Naive B cell (primary cell): ENCODE data around the gene SRP68. TPM values are rescaled to one million over a fixed set of nuclear protein-coding genes. Genes with fewer than 3 reads are reported as not detected.

Source experiments
- ATAC-seq, 2 donors: fragments of 150-1000 bp; cut with Tn5 transposase; 2 replicates each; pipeline ENCODE4 v1.10.0; 2021; ENCODE audit warnings: low read depth in 2 of 2, mild to moderate bottlenecking in 2 of 2, moderate library complexity in 2 of 2
- DNase-seq: peaks from one replicate; pipeline ENCODE4 v3.0.0; 2022
- H3K27ac Mint-ChIP-seq, 6 donors: one replicate each; pipeline ENCODE4 v1.8.0; 2020 to 2022; ENCODE audit warnings: mild to moderate bottlenecking in 6 of 6, mixed read lengths in 6 of 6, moderate library complexity in 5 of 6, inconsistent platforms in 2 of 6
- H3K27me3 Mint-ChIP-seq, 3 donors: one replicate each; pipeline ENCODE4 v1.8.0; 2021 to 2022; ENCODE audit warnings: mixed read lengths in 3 of 3, mild to moderate bottlenecking in 1 of 3
- H3K36me3 Mint-ChIP-seq, 2 donors: one replicate each; pipeline ENCODE4 v1.8.0; 2020 to 2022; ENCODE audit warnings: mixed read lengths in 2 of 2, inconsistent platforms in 1 of 2, mild to moderate bottlenecking in 1 of 2
- H3K4me1 Mint-ChIP-seq, 3 donors: one replicate each; pipeline ENCODE4 v1.8.0; 2020 to 2022; ENCODE audit warnings: mixed read lengths in 3 of 3, inconsistent platforms in 1 of 3, mild to moderate bottlenecking in 1 of 3, moderate library complexity in 1 of 3
- H3K4me3 Mint-ChIP-seq, 8 donors: one replicate each; pipeline ENCODE4 v1.8.0; 2020 to 2022; ENCODE audit warnings: mild to moderate bottlenecking in 8 of 8, mixed read lengths in 8 of 8, moderate library complexity in 8 of 8, inconsistent platforms in 2 of 8
- H3K9me3 Mint-ChIP-seq, 7 donors: one replicate each; pipeline ENCODE4 v1.8.0; 2020 to 2022; ENCODE audit warnings: mixed read lengths in 7 of 7, mild to moderate bottlenecking in 5 of 7, inconsistent platforms in 2 of 7, moderate library complexity in 1 of 7
- polyA plus RNA-seq, 6 donors: library from polyadenylated mRNA; unstranded; fragments of 300-500 nt; fragmentation: Illumina TruSeq; gene quantifications; one replicate each; pipeline ENCODE4 v1.2.3, GENCODE V29; 2021; ENCODE audit warnings: low read depth in 6 of 6

SRP68 gene
- polyA plus RNA-seq, 6 donors from 2014 or later = 31.4 to 68.1 (median 53.0) TPM

DNA sequence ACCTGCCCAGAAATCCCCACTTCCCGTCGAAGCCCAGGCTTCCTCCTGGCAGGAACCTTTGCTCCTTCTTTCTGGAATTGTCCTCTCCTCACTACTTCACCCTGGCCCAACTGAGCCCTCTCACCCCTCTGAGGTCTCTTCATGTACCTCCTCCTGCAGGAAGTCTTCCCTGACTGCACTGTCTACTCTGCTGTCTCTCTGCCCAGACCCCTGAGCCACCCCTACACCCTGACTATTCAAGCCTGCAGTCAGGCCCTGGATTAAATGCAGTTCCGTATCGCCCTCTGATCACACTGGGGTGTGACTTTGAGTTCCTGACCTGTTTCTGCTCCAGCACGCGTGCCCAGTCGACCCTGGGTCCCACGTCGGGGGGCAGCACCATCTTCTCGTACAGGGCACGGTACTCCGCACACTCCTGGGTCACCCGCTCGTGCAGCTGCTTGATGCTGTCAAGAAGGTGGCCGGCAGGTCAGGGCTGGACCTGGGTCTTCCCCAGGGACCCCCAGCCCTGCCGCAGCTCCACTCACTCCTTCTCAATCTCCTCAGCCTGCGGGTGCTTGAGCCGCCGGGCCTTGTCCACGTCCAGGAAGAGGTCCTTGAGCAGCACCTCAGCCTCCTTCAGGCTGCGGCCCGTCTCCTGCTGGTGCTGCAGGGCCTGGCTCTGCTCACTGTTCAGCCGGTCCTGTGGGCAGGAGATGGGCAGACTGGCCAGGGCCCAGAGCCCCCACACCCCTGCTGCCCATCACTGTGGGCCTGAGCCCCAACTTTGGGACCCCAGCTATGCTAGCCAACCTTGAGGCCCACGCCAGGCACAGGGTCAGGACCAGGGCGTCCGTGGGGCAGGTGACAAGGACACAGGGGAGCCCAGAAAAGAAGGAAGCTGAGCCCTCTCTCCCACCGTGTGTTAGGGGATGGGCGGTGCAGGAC, 49.1 kb downstream of the SRP68 start:
- Mint-ChIP-seq H3K27ac (no peak overlapping the region), H3K4me1 (no peaks in the 10 kb centered on the region), H3K36me3 (no peaks in the 10 kb centered on the region), H3K9me3 (no peaks in the 10 kb centered on the region), H3K4me3 (no peak overlapping the region), H3K27me3 (no peaks in the 10 kb centered on the region)
- DNase-seq (no peak), ATAC-seq (no peak)

DNA sequence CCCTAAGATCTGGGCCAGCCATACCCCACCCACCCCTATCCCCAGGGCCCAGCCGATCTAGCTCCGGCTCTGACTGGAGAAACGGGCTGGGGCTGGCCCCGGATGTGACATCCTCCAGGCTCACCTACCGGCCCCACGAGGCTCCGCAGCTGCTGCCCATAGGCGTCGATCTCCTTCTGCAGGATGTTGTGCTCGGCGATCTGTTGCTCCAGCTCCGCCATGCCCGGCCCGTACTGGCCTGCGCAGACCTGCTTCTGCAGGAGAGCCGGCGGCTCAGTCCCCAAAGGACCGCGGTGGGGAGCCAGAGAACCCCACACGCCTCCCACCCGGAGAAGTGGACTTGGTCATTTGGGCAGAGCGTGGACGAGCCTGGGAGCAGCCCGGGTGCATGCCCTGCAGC, 50.0 kb downstream of the SRP68 start:
- no peaks in the 10 kb centered on the region for H3K4me1 Mint-ChIP-seq
- H3K27ac Mint-ChIP-seq = no peak overlapping the region
- no peaks in the 10 kb centered on the region for H3K36me3 Mint-ChIP-seq
- no peaks in the 10 kb centered on the region for H3K9me3 Mint-ChIP-seq
- no peak overlapping the region for H3K4me3 Mint-ChIP-seq
- no peak for ATAC-seq
- no peak for DNase-seq
- H3K27me3 Mint-ChIP-seq = no peaks in the 10 kb centered on the region

DNA sequence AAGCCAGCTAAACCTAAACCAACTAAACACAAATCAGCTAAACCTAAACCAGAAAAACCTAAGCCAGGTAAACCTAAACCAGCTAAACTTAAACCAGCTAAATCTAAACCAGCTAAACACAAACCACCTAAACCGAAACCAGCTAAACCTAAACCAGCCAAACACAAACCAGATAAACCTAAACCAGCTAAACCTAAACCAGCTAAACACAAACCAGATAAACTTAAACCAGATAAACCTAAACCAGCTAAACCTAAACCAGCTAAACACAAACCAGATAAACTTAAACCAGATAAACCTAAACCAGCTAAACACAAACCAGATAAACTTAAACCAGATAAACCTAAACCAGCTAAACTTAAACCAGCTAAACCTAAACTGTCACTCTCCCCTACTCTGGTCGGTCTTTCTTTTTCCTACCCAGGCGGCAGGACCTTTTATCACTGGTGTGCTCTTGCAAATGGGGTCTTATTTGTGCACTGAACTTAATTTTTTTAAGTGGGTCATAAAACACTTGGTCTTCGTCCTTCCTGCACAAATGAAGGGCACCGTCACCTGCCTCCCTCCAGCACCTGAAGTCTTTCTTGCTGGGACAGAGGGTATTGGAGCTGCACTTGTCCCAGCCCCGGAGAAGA, 52.4 kb downstream of the SRP68 start:
- ATAC-seq (no peak), DNase-seq (no peak)
- H3K4me3 Mint-ChIP-seq = peak overlapping the region in 1 of 8 donors; percentile 65
- no peaks in the 10 kb centered on the region for H3K36me3 Mint-ChIP-seq
- H3K4me1 Mint-ChIP-seq = no peaks in the 10 kb centered on the region
- peak overlapping the region in 2 of 6 donors; percentile 16 to 78 for H3K27ac Mint-ChIP-seq
- H3K9me3 Mint-ChIP-seq = no peaks in the 10 kb centered on the region
- H3K27me3 Mint-ChIP-seq = no peaks in the 10 kb centered on the region

DNA sequence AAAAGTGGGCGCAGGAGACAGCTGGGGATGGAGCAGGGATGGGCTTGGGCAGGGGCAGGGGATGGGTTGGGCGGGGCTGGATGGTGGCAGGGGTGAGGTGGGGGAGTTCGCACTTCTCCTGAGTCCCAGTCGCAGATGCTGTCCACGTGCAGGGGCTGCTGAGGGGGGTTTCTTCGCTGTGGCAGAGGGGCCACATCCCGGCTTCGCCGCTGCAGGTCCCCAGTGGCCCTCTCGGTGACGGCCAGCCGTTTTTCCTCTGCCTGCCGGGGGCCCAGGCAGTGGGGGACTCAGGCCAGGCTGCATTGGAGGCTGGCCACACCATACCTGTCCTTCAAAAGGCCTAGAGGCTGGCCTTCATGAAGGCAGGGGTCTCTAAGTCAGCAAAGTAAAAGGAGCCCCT, 53.5 kb downstream of the SRP68 start:
- no peak overlapping the region for H3K4me3 Mint-ChIP-seq
- no peak for ATAC-seq
- peaks cover 0 to 6% (median 0%) of the 10 kb centered on the region in 3 donors for H3K27me3 Mint-ChIP-seq

DNA sequence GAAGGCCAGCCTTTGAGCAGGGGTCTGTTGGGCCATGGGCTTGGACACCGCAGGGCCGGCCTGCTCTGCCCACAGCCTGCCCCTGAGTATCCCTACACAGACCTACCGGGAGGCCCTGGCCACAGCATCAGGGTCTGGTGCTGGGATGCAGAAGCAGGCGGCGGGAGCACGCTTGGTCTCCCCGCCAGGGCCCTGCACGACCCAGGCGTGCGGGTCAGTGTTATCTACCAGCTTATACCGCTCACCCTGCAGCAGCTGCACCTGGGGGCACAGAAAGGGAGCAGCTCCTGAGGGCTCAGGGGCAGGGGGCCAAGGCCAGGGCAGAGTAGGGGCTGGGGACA, 54.0 kb downstream of the SRP68 start:
- no peak overlapping the region for H3K4me3 Mint-ChIP-seq
- ATAC-seq (no peak), DNase-seq (no peak)
- H3K27ac Mint-ChIP-seq = no peak overlapping the region
- peaks cover 0 to 9% (median 5%) of the 10 kb centered on the region in 3 donors for H3K4me1 Mint-ChIP-seq
- peaks cover 0 to 6% (median 0%) of the 10 kb centered on the region in 3 donors for H3K27me3 Mint-ChIP-seq
- H3K9me3 Mint-ChIP-seq = no peaks in the 10 kb centered on the region
- H3K36me3 Mint-ChIP-seq = no peaks in the 10 kb centered on the region

More for the DNA sequence above, 53.5 kb downstream of the SRP68 start:
- no peaks in the 10 kb centered on the region for H3K36me3 Mint-ChIP-seq
- DNase-seq = no peak
- H3K27ac Mint-ChIP-seq = no peak overlapping the region
- H3K4me1 Mint-ChIP-seq = peaks cover 0 to 7% (median 5%) of the 10 kb centered on the region in 3 donors
- no peaks in the 10 kb centered on the region for H3K9me3 Mint-ChIP-seq

DNA sequence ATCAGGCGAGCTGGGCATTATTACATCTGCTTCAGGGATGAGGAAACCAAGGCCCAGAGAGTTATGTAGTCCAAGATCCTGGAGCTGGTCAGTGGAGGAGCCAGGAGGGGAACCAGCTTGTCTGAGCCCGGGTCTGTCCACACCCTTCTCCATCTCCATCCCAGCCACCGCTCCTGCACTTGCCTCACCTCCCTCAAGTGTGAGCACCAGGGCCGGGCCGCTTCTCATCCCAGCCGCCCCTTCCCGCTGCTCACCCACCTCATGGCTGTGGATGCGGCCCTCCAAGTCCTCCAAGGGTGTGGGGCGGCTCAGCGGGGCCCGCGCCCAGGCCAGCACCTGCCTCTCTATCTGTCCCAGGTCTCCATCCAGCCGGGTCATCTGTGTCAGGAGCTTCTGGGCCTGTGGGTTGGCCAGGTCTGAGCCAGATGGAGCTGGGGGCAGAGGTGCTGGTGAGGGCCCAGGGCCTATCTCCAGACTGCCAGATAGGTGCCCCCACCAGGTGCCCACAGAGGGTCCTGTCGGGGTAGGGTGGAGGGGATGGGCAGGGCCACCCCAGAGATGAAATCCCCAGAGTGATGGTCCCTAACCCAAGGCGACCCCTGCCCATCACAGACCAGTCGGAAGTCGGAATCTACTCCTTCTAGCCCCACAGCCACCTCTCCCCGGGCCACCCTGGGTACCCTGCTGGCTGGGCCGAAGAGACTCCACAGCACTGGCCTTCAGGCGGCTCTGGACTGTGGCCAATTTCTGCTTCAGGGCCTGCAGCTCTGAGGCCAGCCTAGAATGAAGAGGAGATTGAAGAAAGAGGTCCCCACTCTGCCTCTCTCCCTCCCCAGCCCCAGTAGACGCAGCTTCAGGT, 54.6 kb downstream of the SRP68 start:
- Mint-ChIP-seq H3K27ac (no peak overlapping the region), H3K4me1 (peaks cover 0 to 9% (median 5%) of the 10 kb centered on the region in 3 donors)

DNA sequence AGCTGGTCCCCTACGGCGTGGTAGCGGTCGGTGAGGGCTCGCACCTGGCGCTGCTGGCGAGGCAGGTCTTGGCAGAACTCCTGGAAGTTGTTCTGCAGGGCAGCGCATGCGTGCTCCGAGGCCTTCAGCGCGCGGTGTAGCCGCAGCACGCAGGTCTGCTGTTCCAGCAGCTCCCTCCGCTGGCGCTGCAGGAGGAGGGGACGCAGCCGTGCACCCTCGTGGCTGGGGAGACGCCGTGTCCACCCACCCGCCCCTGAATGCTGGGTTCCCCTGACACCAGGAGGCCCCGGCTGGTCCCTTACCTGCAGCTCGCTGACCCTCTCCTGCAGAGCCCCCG, 57.4 kb downstream of the SRP68 start:
- DNase-seq (no peak), ATAC-seq (no peak)
- no peaks in the 10 kb centered on the region for H3K9me3 Mint-ChIP-seq
- peaks cover 0 to 6% (median 0%) of the 10 kb centered on the region in 3 donors for H3K27me3 Mint-ChIP-seq
- no peaks in the 10 kb centered on the region for H3K36me3 Mint-ChIP-seq
- H3K4me1 Mint-ChIP-seq = peaks cover 0 to 9% (median 5%) of the 10 kb centered on the region in 3 donors
- H3K27ac Mint-ChIP-seq = no peak overlapping the region
- H3K4me3 Mint-ChIP-seq = no peak overlapping the region

More for the DNA sequence above, 54.6 kb downstream of the SRP68 start:
- Mint-ChIP-seq H3K27me3 (peaks cover 0 to 6% (median 0%) of the 10 kb centered on the region in 3 donors), H3K36me3 (no peaks in the 10 kb centered on the region), H3K9me3 (no peaks in the 10 kb centered on the region), H3K4me3 (no peak overlapping the region)
- ATAC-seq (no peak), DNase-seq (no peak)

DNA sequence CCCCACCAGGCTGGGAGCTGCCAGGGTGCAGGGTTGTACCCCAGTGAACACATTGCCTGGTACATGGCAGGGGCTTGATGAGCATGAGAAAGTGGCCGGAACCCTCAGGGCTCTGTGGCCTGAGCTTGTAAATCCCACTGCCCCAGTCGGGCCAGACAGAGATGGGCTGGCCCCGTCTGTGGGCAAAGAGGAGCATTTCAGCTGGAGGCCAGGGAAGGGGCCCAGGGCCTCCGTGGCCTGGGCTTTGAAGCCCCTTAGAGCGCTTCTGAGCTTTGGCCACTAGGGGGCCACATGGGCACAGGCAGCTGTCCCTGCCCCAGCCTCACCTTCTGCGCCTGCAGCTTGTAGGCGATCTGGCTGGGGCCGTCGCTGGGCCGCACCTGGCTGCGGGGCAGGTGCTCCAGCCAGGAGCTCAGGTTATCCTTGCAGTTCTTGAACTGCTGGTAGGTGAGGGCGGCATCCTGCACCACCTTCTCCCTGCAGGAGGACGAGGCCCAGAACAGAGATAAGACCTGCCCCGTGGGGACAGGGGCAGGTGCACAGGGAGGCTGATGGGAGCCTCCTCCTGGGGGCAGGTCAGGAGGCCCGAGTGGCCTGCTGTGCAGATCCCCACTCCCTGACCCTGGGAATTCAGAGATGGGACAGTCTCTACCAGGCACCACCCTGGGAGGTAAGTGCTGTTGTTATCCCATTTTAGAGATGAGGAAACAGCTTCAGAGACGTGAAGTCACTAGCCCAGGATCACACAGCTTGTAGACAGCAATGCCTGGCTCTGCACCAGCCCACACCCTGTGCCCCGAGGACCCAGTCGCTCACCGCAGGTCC, 58.0 kb downstream of the SRP68 start:
- Mint-ChIP-seq H3K27ac (peak overlapping the region in 1 of 6 donors; percentile 9), H3K27me3 (peaks cover 0 to 6% (median 0%) of the 10 kb centered on the region in 3 donors), H3K36me3 (no peaks in the 10 kb centered on the region), H3K4me3 (no peak overlapping the region), H3K9me3 (no peaks in the 10 kb centered on the region), H3K4me1 (peaks cover 0 to 9% (median 5%) of the 10 kb centered on the region in 3 donors)
- DNase-seq (peak; percentile 71), ATAC-seq (peak; percentile 96 to 98)

DNA sequence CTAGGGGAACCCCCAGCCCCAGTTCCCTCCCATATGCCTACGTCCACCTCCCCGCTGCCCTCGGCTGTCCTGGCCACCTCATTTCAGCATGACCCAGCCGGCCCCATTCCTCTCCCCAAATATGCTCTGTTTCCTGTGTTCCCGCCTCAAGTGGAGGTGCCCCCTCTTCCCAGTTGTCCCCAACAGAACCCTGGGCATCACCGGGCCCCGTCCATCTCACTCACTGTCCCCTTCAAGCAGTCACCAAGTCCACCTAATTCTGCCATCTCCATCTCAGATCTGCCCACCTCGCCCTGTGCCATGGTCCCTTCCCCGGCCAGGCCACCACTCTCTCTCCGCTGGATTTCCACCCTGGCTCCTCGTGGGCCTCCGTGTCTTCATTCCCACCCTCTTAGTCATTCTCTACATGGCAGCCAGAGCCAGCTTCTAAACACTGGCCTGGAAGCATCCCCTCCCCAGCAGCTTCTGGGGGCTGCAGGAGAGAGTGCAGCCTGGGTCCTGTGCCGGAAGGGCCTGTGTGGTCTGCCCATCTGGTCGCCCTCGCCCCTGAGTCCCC, 58.9 kb downstream of the SRP68 start:
- no peak for ATAC-seq
- Mint-ChIP-seq H3K4me1 (peaks cover 0 to 9% (median 5%) of the 10 kb centered on the region in 3 donors), H3K4me3 (no peak overlapping the region), H3K9me3 (no peaks in the 10 kb centered on the region), H3K36me3 (no peaks in the 10 kb centered on the region), H3K27me3 (peaks cover 0 to 6% (median 0%) of the 10 kb centered on the region in 3 donors), H3K27ac (peak overlapping the region in 1 of 6 donors; percentile 66)
- DNase-seq = no peak

DNA sequence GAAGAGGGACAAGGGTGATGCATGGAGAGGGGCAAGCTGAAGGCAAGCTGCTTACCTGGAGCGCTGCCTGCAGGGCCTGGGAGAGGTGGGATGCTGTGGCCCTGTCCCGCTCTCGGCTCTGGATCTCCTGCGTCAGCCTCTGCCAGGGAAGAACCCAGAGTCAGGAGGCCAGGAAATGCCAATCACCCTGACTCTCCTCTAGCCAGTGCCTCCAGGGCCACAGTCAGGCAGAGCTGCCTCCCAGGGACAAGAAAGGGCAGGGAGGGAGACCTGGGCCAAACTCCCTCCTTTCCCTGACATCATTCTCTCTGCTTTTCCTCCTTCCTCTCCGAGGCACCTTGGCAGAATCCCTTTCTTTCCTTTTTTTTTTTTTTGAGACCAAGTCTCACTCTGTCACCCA, 60.4 kb downstream of the SRP68 start:
- H3K27ac Mint-ChIP-seq = no peak overlapping the region
- H3K36me3 Mint-ChIP-seq = no peaks in the 10 kb centered on the region
- DNase-seq = no peak
- H3K4me3 Mint-ChIP-seq = no peak overlapping the region
- no peak for ATAC-seq
- H3K4me1 Mint-ChIP-seq = peaks cover 0 to 9% (median 5%) of the 10 kb centered on the region in 3 donors
- peaks cover 0 to 6% (median 0%) of the 10 kb centered on the region in 3 donors for H3K27me3 Mint-ChIP-seq
- no peaks in the 10 kb centered on the region for H3K9me3 Mint-ChIP-seq

DNA sequence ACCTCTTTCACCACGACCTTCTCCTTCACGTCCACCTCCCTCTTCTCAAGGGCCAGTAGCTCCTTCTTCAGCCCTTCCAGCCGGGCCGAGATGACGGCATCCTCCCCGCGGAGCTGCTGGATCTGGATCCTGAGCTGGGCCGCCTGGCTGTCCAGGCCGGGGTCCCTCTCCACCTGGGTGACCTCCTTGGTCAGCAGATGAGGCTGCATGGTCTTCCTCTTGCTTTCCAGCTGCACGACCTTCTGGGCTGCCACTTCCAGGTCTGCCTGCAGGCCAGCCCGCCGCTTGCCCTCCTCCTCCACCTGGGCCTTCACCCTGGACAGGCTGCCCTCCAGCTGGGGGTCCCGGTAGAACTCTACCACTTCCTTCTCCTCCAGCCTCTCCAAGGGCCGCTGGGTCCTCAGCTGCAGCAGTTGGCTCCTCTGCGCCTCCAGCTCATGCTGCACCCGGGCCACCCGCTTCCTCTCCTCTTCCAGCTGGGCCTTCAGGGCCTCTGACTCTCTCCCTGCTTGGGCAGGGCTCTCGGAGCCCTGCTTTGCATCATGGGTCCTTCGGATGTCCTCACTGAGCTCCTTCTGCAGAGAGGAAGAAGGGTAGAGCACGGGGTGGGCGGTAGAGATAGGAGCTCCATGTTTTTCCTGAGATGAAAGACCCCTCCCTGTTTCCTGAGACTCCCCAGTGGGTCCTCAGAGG, 62.2 kb downstream of the SRP68 start:
- Mint-ChIP-seq H3K4me1 (peaks cover 4 to 17% (median 10%) of the 10 kb centered on the region in 3 donors), H3K27ac (peak overlapping the region in 1 of 6 donors; percentile 50), H3K9me3 (no peaks in the 10 kb centered on the region), H3K36me3 (no peaks in the 10 kb centered on the region), H3K4me3 (no peak overlapping the region), H3K27me3 (peaks cover 0 to 6% (median 0%) of the 10 kb centered on the region in 3 donors)
- DNase-seq (no peak), ATAC-seq (no peak)

DNA sequence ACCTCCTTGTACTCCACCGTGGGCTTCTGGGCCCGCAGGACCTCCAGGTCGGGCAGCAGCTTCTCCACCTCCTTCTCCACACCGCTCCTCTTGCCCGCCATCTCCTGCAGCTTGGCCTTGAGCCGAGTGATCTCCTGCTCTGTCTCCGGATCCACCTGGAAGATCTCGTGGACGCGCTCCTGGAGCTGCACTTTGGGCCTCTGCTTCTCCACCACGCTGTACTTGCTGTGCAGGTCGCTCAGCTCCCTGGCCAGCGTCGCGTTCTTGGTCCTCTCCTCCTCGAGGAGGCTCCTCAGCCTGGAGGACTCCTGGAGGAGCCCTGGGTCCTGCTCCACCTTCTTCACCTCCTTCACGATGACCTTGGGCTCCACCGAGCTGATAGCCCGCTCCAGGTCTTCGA, 62.9 kb downstream of the SRP68 start:
- ATAC-seq (no peak), DNase-seq (no peak)
- peak overlapping the region in 2 of 6 donors; percentile 50 to 85 for H3K27ac Mint-ChIP-seq
- peaks cover 0 to 6% (median 0%) of the 10 kb centered on the region in 3 donors for H3K27me3 Mint-ChIP-seq
- H3K9me3 Mint-ChIP-seq = no peaks in the 10 kb centered on the region
- H3K36me3 Mint-ChIP-seq = no peaks in the 10 kb centered on the region
- peaks cover 4 to 17% (median 10%) of the 10 kb centered on the region in 3 donors for H3K4me1 Mint-ChIP-seq
- peak overlapping the region in 1 of 8 donors; percentile 54 for H3K4me3 Mint-ChIP-seq
